ENCODE measurements around the gene ARHGAP40. TPM values are rescaled to one million over a fixed set of nuclear protein-coding genes. Genes with fewer than 3 reads are reported as not detected.
A peak's percentile ranks its signal among the peaks of the same experiment; 100 is the strongest.

The ARHGAP40 gene
- total and polyA plus RNA-seq, 2 of the 8 experiments (the other 6 are each of a cell fraction or from before 2014, with no cell fraction given): 0.74 to 1.4 TPM

- DNase-seq (ENCODE audit: low read depth in 1 of 2, low spot score in 2 of 2) (no peak), FAIRE-seq (no peak)
- Histone ChIP-seq H2AK5ac (ENCODE audit: low read depth, low read length) (no peak overlapping the region), H3K9me3 (ENCODE audit: insufficient read depth in 2 of 2, low read depth in 1 of 2, low read length in 1 of 2) (no peaks in the 10 kb centered on the region), H3K79me1 (ENCODE audit: low read depth, low read length) (no peaks in the 10 kb centered on the region), H3K14ac (ENCODE audit: insufficient read length) (no peak overlapping the region), H4K5ac (ENCODE audit: insufficient read length, low read depth, low read length) (peak overlapping the region; percentile 13), H3K27me3 (replicated peaks in 1 of 4; ENCODE audit: control insufficient read depth in 3 of 4, extremely low read depth in 1 of 4, insufficient read depth in 3 of 4, low read length in 3 of 4) (peaks cover 3 to 38% (median 18%) of the 10 kb centered on the region in 4 experiments), H3K18ac (ENCODE audit: extremely low read depth, low read length) (peak overlapping the region; percentile 24; the same call in 1 of the 2 replicates), H2BK12ac (ENCODE audit: low read depth, low read length) (0 out of 2 replicates have a peak overlapping the region, but pooled peaks have one; percentile 29), H3K56ac (replicated peaks; ENCODE audit: insufficient read length, low read depth, low read length) (no peak overlapping the region), H3K79me2 (ENCODE audit: control insufficient read depth in 1 of 2, insufficient read depth in 2 of 2, low read length in 2 of 2) (no peaks in the 10 kb centered on the region; a peak in 1 of 4 replicates), H3K27ac (ENCODE audit: low read depth, low read length) (no peak overlapping the region), H4K20me1 (replicated peaks in 1 of 2; ENCODE audit: control insufficient read depth in 1 of 2, insufficient read depth in 2 of 2, low read length in 2 of 2) (peaks cover 0 to 2% of the 10 kb centered on the region in 2 experiments), H3K4ac (replicated peaks; ENCODE audit: insufficient read length, low read depth, low read length) (no peak overlapping the region), H3K23me2 (ENCODE audit: low read depth, low read length) (peaks cover 6% of the 10 kb centered on the region), H3K9ac (replicated peaks in 1 of 4; ENCODE audit: extremely low read depth in 1 of 4, low read depth in 3 of 4, low read length in 3 of 4) (peak overlapping the region in 2 of 4 experiments; percentile 20 to 33; a peak in 3 of 7 replicates), H4K91ac (replicated peaks; ENCODE audit: insufficient read length, low read length) (no peak overlapping the region), H2BK20ac (ENCODE audit: low read length) (0 out of 2 replicates have a peak overlapping the region, but pooled peaks have one; percentile 21), H2AFZ (ENCODE audit: low read length) (peak overlapping the region; percentile 90; the same call in 1 of the 2 replicates), H3K23ac (ENCODE audit: insufficient read length) (no peak overlapping the region), H4K8ac (ENCODE audit: extremely low read depth, insufficient read depth, low read length) (no peak overlapping the region), H2BK5ac (ENCODE audit: low read depth, low read length) (no peak overlapping the region; the same call in 1 of the 2 replicates), H3K36me3 (ENCODE audit: control insufficient read depth in 2 of 4, insufficient read depth in 4 of 4, low read length in 3 of 4) (no peaks in the 10 kb centered on the region), H3K4me1 (replicated peaks in 1 of 4; ENCODE audit: control insufficient read depth in 3 of 4, insufficient read depth in 4 of 4, low read length in 3 of 4) (peaks cover 2 to 17% (median 10%) of the 10 kb centered on the region in 4 experiments; a peak in 5 of 7 replicates), H3K4me2 (ENCODE audit: insufficient read depth in 1 of 2, low read depth in 2 of 2, low read length in 2 of 2) (peak overlapping the region; percentile 98 to 100), H2BK120ac (replicated peaks; ENCODE audit: low read depth, low read length) (no peak overlapping the region), H2BK15ac (ENCODE audit: low read length) (peak overlapping the region; percentile 95; the same call in 1 of the 2 replicates), H3K4me3 (ENCODE audit: extremely low read depth in 1 of 4, insufficient read depth in 2 of 4, low read depth in 3 of 4, low read length in 4 of 4) (peak overlapping the region; percentile 33 to 86 (median 37))
- peak; percentile 2 for TF ChIP-seq KDM4A (IDR thresholded peaks at IDR 0.05; ENCODE audit: low read depth, low read length, severe bottlenecking)
- TF ChIP-seq BACH1 (IDR thresholded peaks at IDR 0.05; ENCODE audit: low read length): 0 out of 2 replicates have a peak, but pooled peaks have one; percentile 28
- 0 out of 2 replicates have a peak, but pooled peaks have one; percentile 21 for TF ChIP-seq E2F6 (IDR thresholded peaks at IDR 0.05)
- TF ChIP-seq TCF12 (IDR thresholded peaks at IDR 0.05; ENCODE audit: low read depth, low read length): no peak
- TF ChIP-seq RFX5 (IDR thresholded peaks at IDR 0.05; ENCODE audit: borderline replicate concordance, low read depth, low read length): no peak
- no peak for TF ChIP-seq SP1 (IDR thresholded peaks at IDR 0.05; ENCODE audit: low read depth, low read length)
- TF ChIP-seq CBX8 (IDR thresholded peaks at IDR 0.05; ENCODE audit: borderline replicate concordance, low read depth, low read length): no peak
- TF ChIP-seq SAP30 (IDR thresholded peaks at IDR 0.05; ENCODE audit: insufficient read depth, insufficient replicate concordance, low read length): no peak
- no peak for TF ChIP-seq NRF1 (IDR thresholded peaks at IDR 0.05; ENCODE audit: low read depth, low read length)
- CTCF ChIA-PET (ENCODE audit: partially characterized antibody): interaction anchor here (1.7 to 7.7 kb wide), 5 partner anchors 13 to 76 kb away, joined by 4 to 80 read pairs (median 13); partner anchors contain the start of gene SLC32A1
- POLR2A ChIA-PET (ENCODE audit: partially characterized antibody): interaction anchor here (1.2 to 1.7 kb wide), 2 partner anchors 15 to 50 kb away, joined by 3 to 9 read pairs; partner anchors contain the start of gene SLC32A1
- 46% methylated on average over 11 of the region's 13 CpGs; no CpG with 5 or more reads in 1 of the 2 experiments for WGBS, 2 experiments (ENCODE audit: extremely low coverage in 1 of 2, insufficient coverage in 1 of 2, insufficient read length in 1 of 2, insufficient replicate concordance in 2 of 2, low coverage in 1 of 2, low lambda C conversion rate in 2 of 2, missing lambda C conversion rate in 1 of 2)
Measured at GRCh38 chr20:38674765-38675133, 73.1 kb downstream of the ARHGAP40 start.

Data from H1 (cell line).